Bronchial epithelial cell (primary cell): ENCODE data around the gene SYNPR. TPM values are rescaled to one million over a fixed set of nuclear protein-coding genes. Genes with fewer than 3 reads are reported as not detected.
A peak's percentile ranks its signal among the peaks of the same experiment; 100 is the strongest.

Experiments
- DNase-seq: peaks from one replicate; pipeline ENCODE4 v3.0.0-alpha.2; 2010; ENCODE audit warnings: low read depth
- FAIRE-seq: peaks from 2 replicates; lab custom pipeline; 2011; peaks lifted over from hg19 to GRCh38; lab: Jason Lieb, UNC
- H3K27me3 ChIP-seq: 2 replicates; pipeline ENCODE4 v1.5.1; 2011; ENCODE audit warnings: low read length; ENCODE audit not compliant: control insufficient read depth, insufficient read depth
- H3K36me3 ChIP-seq: 2 replicates; pipeline ENCODE4 v1.5.1; 2011; ENCODE audit warnings: low read length; ENCODE audit not compliant: control insufficient read depth, insufficient read depth
- H3K4me3 ChIP-seq: 2 replicates; pipeline ENCODE4 v1.5.1; 2011; ENCODE audit warnings: mild to moderate bottlenecking, low read depth, low read length, control low read depth
- CTCF ChIP-seq: IDR thresholded peaks from 2 replicates; pipeline ENCODE4 v1.5.1; 2011; ENCODE audit warnings: mild to moderate bottlenecking, moderate library complexity, low read length, control low read depth, inconsistent platforms; ENCODE audit not compliant: insufficient read depth, severe bottlenecking
- total RNA-seq: library from RNA; depleted of rRNA; stranded (reverse); fragments of >200 nt; gene quantifications from 2 replicates; pipeline ENCODE4 v1.2.1, GENCODE V29; 2014

The SYNPR gene
- total RNA-seq, 1 donor from 2014 or later, result not detected

DNA sequence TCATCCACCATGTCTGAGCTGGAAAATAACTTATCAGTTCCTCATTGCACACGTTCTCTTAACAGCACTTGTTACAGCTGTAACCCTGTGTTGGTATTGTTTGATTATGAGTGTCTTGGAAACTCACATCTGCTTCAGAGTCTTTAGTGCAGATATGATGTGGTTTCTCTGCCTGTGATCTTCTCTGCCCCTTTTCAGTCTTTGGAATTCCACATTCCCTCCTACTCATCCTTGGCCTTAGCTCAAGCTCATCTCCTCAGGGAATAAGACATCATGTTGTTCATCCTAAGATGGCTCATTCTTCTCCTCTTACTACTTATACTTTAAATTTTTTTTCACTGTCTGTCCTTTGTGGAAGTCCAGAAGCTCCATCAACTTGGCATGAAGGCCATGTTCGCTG is 77.7 kb downstream of the SYNPR start:
- Histone ChIP-seq H3K36me3 (no peaks in the 10 kb centered on the region), H3K4me3 (no peak overlapping the region), H3K27me3 (no peaks in the 10 kb centered on the region)
- no peak for TF ChIP-seq CTCF
- no peak for FAIRE-seq
- DNase-seq, result no peak

- Histone ChIP-seq H3K27me3 (no peaks in the 10 kb centered on the region), H3K4me3 (no peak overlapping the region), H3K36me3 (no peaks in the 10 kb centered on the region)
- DNase-seq (peak; percentile 60), FAIRE-seq (no peak)
- TF ChIP-seq CTCF, result no peak
Measured at GRCh38 chr3:63364495-63364894, 86.4 kb downstream of the SYNPR start.

GRCh38 chr3:63364910-63365309 is 86.8 kb downstream of the SYNPR start:
- TF ChIP-seq CTCF, result no peak
- peak; percentile 9 for DNase-seq
- Histone ChIP-seq H3K36me3 (no peaks in the 10 kb centered on the region), H3K4me3 (no peak overlapping the region), H3K27me3 (no peaks in the 10 kb centered on the region)
- no peak for FAIRE-seq

DNA sequence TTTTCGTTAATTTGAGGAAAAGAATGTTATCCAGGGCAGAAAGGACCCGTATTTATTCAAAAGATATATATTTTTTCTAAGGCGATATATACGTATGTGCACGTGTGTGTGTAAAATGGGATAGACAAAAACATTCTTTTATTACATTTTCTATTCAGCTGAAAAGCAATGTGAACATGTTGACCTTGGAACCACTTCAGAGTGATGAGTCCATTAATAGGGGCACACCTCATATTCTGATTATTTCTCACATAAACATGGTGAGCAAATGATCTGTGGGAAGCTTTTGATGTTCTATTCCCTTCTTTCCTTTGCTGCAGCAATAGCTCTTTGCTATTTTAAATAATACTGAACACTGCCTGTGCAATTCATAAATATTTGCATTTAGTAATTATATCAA is 87.6 kb downstream of the SYNPR start:
- FAIRE-seq, result no peak
- no peak for DNase-seq
- H3K27me3 ChIP-seq, result no peaks in the 10 kb centered on the region
- no peak for TF ChIP-seq CTCF
- no peaks in the 10 kb centered on the region for H3K36me3 ChIP-seq
- no peak overlapping the region for H3K4me3 ChIP-seq

DNA sequence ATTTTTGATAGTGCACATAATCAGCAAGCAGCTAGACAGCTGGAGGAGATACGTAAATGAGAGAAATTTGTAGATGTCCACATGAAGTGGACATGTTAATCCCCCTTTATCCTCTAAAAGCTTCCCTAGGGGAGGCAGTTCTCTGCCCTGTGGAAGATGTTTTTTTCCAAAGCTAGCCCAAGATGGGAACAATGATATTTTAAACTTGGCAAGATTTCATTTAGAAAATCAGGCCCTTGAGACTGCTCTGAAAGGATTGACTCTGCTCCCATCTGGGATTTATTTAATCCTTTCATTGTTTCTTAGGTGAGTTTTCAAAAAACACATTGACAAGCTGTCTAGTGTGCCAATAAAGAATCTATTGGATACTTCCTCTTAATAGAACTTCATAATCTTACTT is 92.0 kb downstream of the SYNPR start:
- FAIRE-seq (no peak), DNase-seq (no peak)
- no peaks in the 10 kb centered on the region for H3K27me3 ChIP-seq
- TF ChIP-seq CTCF, result no peak
- H3K36me3 ChIP-seq, result no peaks in the 10 kb centered on the region
- H3K4me3 ChIP-seq, result no peak overlapping the region

DNA sequence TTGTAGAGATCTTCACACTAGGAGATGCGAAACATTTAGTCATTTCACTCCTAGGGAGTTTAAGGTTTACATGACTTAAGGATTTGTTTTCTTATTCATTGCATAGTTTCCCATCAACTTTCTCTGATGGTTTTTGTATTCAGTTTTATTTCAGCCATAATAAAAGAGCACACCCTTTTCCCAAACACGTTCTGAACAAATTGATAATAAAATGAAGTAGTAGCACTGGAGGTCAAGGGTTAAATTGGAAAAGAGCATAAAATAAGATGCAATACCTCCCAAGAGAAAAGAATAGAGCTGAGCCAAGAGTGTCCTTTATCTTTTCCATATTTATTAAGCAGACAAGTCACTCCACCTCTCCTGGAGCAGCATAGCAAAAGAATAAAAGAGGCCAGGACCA is 104.9 kb downstream of the SYNPR start:
- no peaks in the 10 kb centered on the region for H3K36me3 ChIP-seq
- H3K4me3 ChIP-seq, result no peak overlapping the region
- no peak for TF ChIP-seq CTCF
- no peaks in the 10 kb centered on the region for H3K27me3 ChIP-seq
- no peak for DNase-seq
- FAIRE-seq, result no peak
